GM19043 (cell line): ENCODE results near the gene SLC13A5.

Experiments
- ATAC-seq: cut with Tn5 transposase; IDR thresholded peaks from one replicate; pipeline ENCODE4 v1.9.1; 2021; ENCODE audit warnings: low read depth; ENCODE audit not compliant: unreplicated experiment

The SLC13A5 gene

GRCh38 chr17:6684881-6685767 is 28.0 kb downstream of the SLC13A5 start:
- no peak for ATAC-seq

- ATAC-seq, result no peak
Observed at GRCh38 chr17:6684460-6684783, 28.7 kb downstream of the SLC13A5 start.

DNA sequence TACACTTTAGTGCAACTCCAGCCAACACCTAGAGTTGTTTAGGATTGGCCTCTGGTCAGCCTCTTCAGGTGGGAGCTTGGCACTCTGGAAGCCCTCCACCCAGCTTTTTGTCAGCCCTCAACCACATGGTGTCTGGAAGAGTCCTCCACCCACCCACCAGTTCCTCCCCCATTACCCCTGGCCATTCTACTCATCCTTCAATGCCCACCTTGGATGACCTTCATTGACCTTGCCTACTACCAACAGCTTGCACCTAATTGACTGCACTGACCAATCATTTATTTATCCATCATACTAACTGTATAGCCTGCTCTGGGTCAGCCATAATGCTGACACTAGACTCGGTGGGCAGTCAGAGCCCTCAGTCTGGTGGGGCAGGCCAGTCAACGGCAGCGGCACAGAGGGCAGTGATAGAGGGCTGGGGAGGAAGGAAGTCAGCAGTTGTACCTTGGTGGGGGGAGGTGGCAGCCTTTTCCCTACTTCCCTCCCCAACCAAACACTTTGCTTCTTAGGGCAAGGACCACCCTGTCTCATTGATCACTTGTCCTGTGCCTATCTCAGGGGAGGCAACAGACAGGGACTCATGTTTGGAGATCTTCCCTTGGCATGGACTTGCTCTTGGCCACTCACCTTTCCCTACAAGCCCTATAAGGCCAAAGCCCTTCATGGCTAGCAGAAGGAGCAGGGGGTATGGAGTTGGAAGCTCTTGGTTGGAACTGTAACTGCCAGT is 29.3 kb downstream of the SLC13A5 start:
- no peak for ATAC-seq

GRCh38 chr17:6683081-6683684 is 30.0 kb downstream of the SLC13A5 start:
- no peak for ATAC-seq

DNA sequence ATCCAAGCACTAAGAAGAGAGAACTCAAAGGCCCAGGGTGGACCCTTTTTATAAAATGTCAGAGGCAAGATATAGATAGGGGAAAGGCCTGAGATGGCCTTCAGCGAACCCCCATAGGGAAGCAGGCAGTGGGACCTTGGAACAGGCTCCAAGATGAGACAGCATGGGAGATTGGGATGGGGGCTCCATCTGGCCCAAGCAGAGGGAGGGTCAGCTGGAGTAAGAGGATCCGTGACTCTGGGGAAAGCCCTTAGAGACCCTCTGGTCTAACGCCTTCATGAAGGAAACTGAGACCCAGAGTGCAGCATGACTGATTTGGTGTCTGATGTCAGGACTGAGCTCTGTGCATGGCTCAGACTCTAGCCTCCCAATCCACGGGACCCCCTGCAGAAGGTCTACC is 30.8 kb downstream of the SLC13A5 start:
- no peak for ATAC-seq

GRCh38 chr17:6681671-6682070 is 31.5 kb downstream of the SLC13A5 start:
- no peak for ATAC-seq

GRCh38 chr17:6681176-6681575 is 32.0 kb downstream of the SLC13A5 start:
- ATAC-seq, result no peak

GRCh38 chr17:6679241-6679640 is 33.9 kb downstream of the SLC13A5 start:
- no peak for ATAC-seq

DNA sequence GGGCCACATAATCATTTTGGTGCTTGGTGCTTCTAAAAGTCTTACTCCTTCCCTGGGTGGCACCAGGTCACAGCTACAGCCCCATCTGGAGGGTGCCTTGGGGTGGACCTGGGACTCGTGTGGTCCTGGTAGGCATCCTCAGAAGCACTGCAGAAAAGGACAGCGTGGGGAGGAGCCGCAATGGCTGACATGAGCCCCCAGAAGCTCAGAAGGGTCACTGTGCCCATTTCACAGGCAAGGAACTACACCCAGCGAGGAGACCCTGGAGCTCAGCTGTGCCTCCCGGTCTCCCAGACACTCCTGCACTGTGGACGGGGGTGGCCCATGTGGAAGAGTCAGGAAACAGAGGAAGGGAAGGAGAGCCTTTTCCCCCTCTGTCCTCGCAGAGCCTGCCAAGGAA is 35.2 kb downstream of the SLC13A5 start:
- no peak for ATAC-seq

GRCh38 chr17:6677158-6677831 is 35.9 kb downstream of the SLC13A5 start:
- ATAC-seq, result no peak

- no peak for ATAC-seq
Observed at GRCh38 chr17:6676802-6677157, 36.4 kb downstream of the SLC13A5 start.

GRCh38 chr17:6675201-6675825 is 37.9 kb downstream of the SLC13A5 start:
- no peak for ATAC-seq

- ATAC-seq, result no peak
Observed at GRCh38 chr17:6674586-6674985, 38.6 kb downstream of the SLC13A5 start.

DNA sequence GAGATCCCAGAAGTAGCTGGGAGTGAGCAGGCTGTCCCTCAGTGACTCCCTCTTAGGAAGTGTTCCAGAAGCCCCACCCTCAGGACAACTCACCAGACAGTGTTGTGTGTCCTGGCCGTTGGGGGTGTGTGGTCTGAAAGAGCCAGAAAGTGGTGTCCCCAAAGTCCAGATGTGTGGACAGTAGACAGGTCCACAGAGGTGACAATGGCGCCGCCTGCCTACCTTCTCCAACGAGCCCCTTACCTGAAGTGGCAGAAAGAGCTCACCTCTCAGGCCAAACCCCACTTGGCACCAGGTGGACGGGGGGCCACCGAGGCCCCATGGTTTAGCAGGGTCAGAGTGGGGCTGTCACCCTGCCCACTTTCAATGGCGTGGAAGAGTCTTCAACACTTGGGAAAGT is 41.7 kb downstream of the SLC13A5 start:
- ATAC-seq, result no peak

GRCh38 chr17:6670999-6671398 is 42.2 kb downstream of the SLC13A5 start:
- no peak for ATAC-seq

DNA sequence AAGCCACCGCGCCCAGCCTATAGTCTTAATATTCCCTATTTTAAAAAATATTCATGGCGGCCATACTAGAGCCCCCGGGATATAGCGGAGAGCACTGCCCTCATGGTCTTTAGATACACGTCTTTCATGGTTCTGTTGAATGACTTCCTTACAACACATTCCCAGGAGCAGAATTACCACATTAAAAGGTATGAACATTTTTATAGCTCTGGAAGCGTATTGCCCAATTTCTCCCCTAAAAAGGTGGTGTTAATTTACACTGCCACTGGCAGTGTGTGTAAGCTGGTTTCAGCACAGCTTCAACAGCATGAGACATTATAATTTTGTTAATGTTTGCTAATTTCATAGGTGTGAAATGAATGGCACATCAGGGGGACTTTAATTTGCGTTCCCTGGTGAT is 42.6 kb downstream of the SLC13A5 start:
- no peak for ATAC-seq

- no peak for ATAC-seq
Observed at GRCh38 chr17:6669479-6670212, 43.5 kb downstream of the SLC13A5 start.

DNA sequence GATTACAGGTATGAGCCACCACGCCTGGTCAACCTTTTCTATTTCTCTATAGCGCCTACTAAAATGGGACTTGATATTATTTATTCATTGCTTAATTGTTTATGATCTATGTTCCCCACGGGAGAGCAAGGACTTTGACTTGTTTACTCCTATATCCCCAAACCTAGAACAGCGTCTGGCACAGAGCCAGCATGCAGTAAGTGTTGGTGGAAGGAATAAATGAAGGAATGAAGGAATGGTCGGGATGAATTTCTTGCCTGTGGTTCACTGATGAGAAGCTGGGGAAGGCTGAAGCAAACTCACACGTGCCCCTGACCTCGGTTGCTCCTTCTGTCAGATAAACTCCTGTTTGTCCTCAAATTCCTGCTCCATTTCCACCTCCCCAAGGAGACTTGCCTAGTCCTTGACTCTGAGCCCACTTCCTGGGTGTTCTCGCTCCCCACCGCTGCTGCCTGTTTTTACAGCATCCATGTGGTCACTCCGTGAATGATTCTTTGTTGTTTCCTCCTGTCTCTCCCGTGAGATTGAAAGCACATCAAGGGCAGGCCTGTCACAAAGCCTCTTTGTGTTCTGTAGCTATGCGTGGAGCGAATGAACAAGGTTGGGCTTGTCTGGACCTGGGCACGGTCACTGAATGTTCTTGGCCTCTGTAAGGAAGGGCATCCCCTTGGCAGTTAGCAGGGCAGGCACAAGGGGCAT is 44.3 kb downstream of the SLC13A5 start:
- no peak for ATAC-seq

DNA sequence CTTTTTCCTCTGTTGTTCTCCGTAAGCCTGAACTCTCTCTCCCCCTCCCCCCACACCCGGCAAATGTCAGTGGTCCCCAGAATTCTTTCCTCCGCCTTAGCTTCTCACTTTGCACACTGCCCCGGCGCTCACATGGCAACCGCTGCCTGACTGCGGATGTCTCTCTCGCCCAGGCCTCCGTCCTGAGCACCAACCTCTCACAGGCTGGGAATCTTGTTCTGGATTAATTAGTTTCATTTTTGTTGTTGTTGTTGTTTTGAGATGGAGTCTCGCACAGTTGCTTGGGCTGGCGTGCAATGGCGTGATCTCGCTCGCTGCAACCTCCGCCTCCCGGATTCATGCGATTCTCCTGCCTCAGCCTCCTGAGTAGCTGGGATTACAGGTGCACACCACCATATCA is 45.0 kb downstream of the SLC13A5 start:
- ATAC-seq, result no peak
